Measurements from ENCODE around the gene SYT15. TPM values are rescaled to one million over a fixed set of nuclear protein-coding genes. Genes with fewer than 3 reads are reported as not detected.
"Not testable (repeated sequence)": the region's sequence is repeated elsewhere in the genome, so short reads cannot be mapped to it uniquely, and the experiment has no call there.

The SYT15 gene
- total RNA-seq, 1 donor from 2014 or later, result 0.96 TPM

DNA sequence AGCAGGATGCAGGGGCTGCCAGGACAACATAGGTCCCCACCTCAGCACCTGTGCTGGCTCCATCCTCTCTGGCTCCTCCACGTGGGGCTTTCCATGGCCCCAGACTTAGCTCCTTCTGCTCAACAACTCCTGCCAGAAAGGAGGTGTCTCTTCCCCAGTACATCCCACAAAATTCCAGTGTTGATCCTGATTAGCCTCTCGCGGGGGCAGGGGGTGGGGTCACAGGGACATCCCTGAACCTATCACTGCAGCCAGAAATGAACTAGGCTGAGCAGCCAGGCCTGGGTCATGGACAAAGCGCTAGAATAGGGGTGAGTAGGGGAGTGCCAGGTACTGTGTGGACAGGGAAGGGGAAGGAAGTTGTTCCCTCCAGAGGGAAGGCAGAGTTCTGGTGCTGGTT lies 5.0 kb upstream of the SYT15 start:
- DNase-seq (ENCODE audit: low spot score); H3K4me1 Mint-ChIP-seq (ENCODE audit: low read depth); H3K27ac Mint-ChIP-seq; intact Hi-C loops (cut with micrococcal nuclease); H3K36me3 Mint-ChIP-seq (ENCODE audit: low read depth); H3K9me3 Mint-ChIP-seq; H3K4me3 Mint-ChIP-seq; H3K27me3 Mint-ChIP-seq (ENCODE audit: insufficient read depth): not testable (repeated sequence)

DNA sequence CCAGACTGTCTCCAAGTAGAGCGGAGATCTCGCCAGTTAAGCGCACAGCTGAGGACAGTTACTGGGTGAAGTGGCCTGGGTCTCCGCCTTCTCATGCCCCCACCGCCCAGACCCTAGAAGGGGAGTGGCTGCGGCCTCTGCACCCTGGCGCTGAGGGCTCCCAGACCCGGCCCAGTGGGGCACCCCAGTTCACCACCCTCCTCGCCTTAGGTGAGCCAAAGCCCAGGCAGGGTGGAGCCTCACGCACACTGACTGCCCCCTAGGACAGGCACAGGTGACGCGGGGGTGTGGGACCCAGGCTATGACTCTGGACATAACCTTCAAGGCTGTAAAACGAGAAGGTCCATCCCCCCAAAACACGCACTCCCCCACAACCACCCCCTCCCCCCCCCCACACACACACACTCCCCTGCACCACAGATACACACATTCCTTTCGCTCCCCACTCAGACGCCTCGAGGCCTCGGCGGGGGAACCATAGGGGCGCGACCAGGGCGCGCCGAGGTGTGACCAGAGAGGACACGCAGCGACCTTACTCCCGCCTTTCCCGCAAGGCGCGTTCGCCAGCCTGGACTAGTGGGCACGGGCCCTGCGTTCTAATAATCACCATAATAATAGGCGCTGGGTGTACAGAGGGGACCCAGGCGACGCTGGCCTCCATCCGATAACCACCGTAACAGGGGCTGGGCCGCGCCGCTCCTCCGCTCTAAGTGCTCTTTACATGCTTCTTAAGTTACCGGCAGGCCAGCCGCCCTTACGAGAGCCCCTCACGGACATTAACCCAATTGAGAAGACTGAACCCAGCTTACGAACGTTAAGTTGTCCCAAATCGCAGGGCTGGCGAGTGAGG lies 1.1 kb upstream of the SYT15 start:
- DNase-seq (ENCODE audit: low spot score); H3K9me3 Mint-ChIP-seq; intact Hi-C loops (cut with micrococcal nuclease); H3K27ac Mint-ChIP-seq; H3K4me3 Mint-ChIP-seq; H3K27me3 Mint-ChIP-seq (ENCODE audit: insufficient read depth); H3K36me3 Mint-ChIP-seq (ENCODE audit: low read depth); H3K4me1 Mint-ChIP-seq (ENCODE audit: low read depth): not testable (repeated sequence)

GRCh38 chr10:46579378-46579777 lies 450 bp downstream of the SYT15 start:
- DNase-seq (ENCODE audit: low spot score); H3K4me1 Mint-ChIP-seq (ENCODE audit: low read depth); H3K27me3 Mint-ChIP-seq (ENCODE audit: insufficient read depth); H3K4me3 Mint-ChIP-seq; H3K9me3 Mint-ChIP-seq; intact Hi-C loops (cut with micrococcal nuclease); H3K27ac Mint-ChIP-seq; H3K36me3 Mint-ChIP-seq (ENCODE audit: low read depth): not testable (repeated sequence)

GRCh38 chr10:46581997-46582396 lies 3.1 kb downstream of the SYT15 start:
- H3K36me3 Mint-ChIP-seq (ENCODE audit: low read depth); intact Hi-C loops (cut with micrococcal nuclease); DNase-seq (ENCODE audit: low spot score); H3K4me1 Mint-ChIP-seq (ENCODE audit: low read depth); H3K9me3 Mint-ChIP-seq; H3K27me3 Mint-ChIP-seq (ENCODE audit: insufficient read depth); H3K27ac Mint-ChIP-seq; H3K4me3 Mint-ChIP-seq: not testable (repeated sequence)

- H3K4me3 Mint-ChIP-seq; intact Hi-C loops (cut with micrococcal nuclease); H3K4me1 Mint-ChIP-seq (ENCODE audit: low read depth); H3K27me3 Mint-ChIP-seq (ENCODE audit: insufficient read depth); H3K27ac Mint-ChIP-seq; DNase-seq (ENCODE audit: low spot score); H3K36me3 Mint-ChIP-seq (ENCODE audit: low read depth); H3K9me3 Mint-ChIP-seq: not testable (repeated sequence)
Observed at GRCh38 chr10:46582568-46582967, 3.6 kb downstream of the SYT15 start.

- H3K9me3 Mint-ChIP-seq; intact Hi-C loops (cut with micrococcal nuclease); H3K4me3 Mint-ChIP-seq; H3K36me3 Mint-ChIP-seq (ENCODE audit: low read depth); H3K27ac Mint-ChIP-seq; H3K27me3 Mint-ChIP-seq (ENCODE audit: insufficient read depth); H3K4me1 Mint-ChIP-seq (ENCODE audit: low read depth); DNase-seq (ENCODE audit: low spot score): not testable (repeated sequence)
Observed at GRCh38 chr10:46584196-46584595, 5.3 kb downstream of the SYT15 start.

DNA sequence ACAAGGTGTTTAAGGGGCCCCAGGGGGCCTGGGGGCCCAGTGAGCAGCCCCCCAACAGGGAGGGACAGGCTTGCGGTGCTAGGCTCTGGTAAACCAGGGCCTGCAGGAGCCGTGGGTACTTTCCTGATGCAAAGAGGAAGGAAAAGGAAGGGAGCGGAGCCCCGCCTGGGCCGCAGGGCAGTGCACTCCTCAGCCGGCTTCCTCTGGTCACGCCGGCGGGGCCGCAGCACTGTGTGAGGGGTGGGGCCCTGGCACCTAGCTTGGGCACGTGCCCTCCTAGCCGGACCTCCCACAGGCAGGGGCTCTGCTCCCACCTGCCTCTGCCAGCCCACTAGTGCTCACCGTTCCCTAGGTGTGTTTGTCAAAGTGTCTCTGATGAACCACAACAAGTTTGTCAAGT lies 6.3 kb downstream of the SYT15 start:
- H3K9me3 Mint-ChIP-seq; H3K4me1 Mint-ChIP-seq (ENCODE audit: low read depth); H3K27ac Mint-ChIP-seq; intact Hi-C loops (cut with micrococcal nuclease); H3K27me3 Mint-ChIP-seq (ENCODE audit: insufficient read depth); H3K4me3 Mint-ChIP-seq; DNase-seq (ENCODE audit: low spot score); H3K36me3 Mint-ChIP-seq (ENCODE audit: low read depth): not testable (repeated sequence)

GRCh38 chr10:46587546-46587945 lies 8.6 kb downstream of the SYT15 start:
- not testable (repeated sequence) for H3K9me3 Mint-ChIP-seq; H3K4me1 Mint-ChIP-seq (ENCODE audit: low read depth)

GRCh38 chr10:46588221-46588620 lies 9.3 kb downstream of the SYT15 start:
- H3K4me3 Mint-ChIP-seq; intact Hi-C loops (cut with micrococcal nuclease); H3K27ac Mint-ChIP-seq; H3K27me3 Mint-ChIP-seq (ENCODE audit: insufficient read depth); H3K4me1 Mint-ChIP-seq (ENCODE audit: low read depth); H3K9me3 Mint-ChIP-seq; DNase-seq (ENCODE audit: low spot score); H3K36me3 Mint-ChIP-seq (ENCODE audit: low read depth): not testable (repeated sequence)

More at GRCh38 chr10:46587546-46587945, 8.6 kb downstream of the SYT15 start:
- H3K27me3 Mint-ChIP-seq (ENCODE audit: insufficient read depth); H3K4me3 Mint-ChIP-seq; DNase-seq (ENCODE audit: low spot score); intact Hi-C loops (cut with micrococcal nuclease); H3K27ac Mint-ChIP-seq; H3K36me3 Mint-ChIP-seq (ENCODE audit: low read depth): not testable (repeated sequence)

GRCh38 chr10:46589589-46589988 lies 10.7 kb downstream of the SYT15 start:
- H3K4me1 Mint-ChIP-seq (ENCODE audit: low read depth); H3K27me3 Mint-ChIP-seq (ENCODE audit: insufficient read depth); intact Hi-C loops (cut with micrococcal nuclease); H3K36me3 Mint-ChIP-seq (ENCODE audit: low read depth); DNase-seq (ENCODE audit: low spot score); H3K4me3 Mint-ChIP-seq; H3K9me3 Mint-ChIP-seq; H3K27ac Mint-ChIP-seq: not testable (repeated sequence)

GRCh38 chr10:46591053-46591452 lies 12.1 kb downstream of the SYT15 start:
- H3K4me3 Mint-ChIP-seq; H3K36me3 Mint-ChIP-seq (ENCODE audit: low read depth); H3K27me3 Mint-ChIP-seq (ENCODE audit: insufficient read depth); intact Hi-C loops (cut with micrococcal nuclease); H3K9me3 Mint-ChIP-seq; DNase-seq (ENCODE audit: low spot score); H3K4me1 Mint-ChIP-seq (ENCODE audit: low read depth); H3K27ac Mint-ChIP-seq: not testable (repeated sequence)

DNA sequence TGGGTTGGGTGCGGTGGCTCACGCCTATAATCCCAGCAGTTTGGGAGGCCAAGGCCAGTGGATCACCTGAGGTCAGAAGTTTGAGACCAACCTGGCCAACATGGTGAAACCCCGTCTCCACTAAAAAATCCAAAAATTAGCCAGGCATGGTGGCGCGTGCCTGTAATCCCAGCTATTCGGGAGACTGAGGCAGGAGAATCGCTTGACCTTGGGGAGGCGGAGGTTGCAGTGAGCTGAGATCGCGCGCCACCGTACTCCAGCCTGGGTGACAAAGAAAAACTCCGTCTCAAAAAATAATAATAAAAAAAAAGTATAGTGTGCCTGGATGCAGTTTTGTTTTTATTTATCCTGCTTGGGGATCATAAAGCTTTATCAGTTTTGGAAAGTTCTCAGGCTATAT lies 14.4 kb downstream of the SYT15 start:
- H3K9me3 Mint-ChIP-seq; H3K36me3 Mint-ChIP-seq (ENCODE audit: low read depth); H3K4me1 Mint-ChIP-seq (ENCODE audit: low read depth); H3K27me3 Mint-ChIP-seq (ENCODE audit: insufficient read depth); H3K27ac Mint-ChIP-seq; intact Hi-C loops (cut with micrococcal nuclease); DNase-seq (ENCODE audit: low spot score); H3K4me3 Mint-ChIP-seq: not testable (repeated sequence)

GRCh38 chr10:46594453-46595063 lies 15.6 kb downstream of the SYT15 start:
- H3K27me3 Mint-ChIP-seq (ENCODE audit: insufficient read depth); H3K27ac Mint-ChIP-seq; DNase-seq (ENCODE audit: low spot score); intact Hi-C loops (cut with micrococcal nuclease); H3K9me3 Mint-ChIP-seq; H3K4me1 Mint-ChIP-seq (ENCODE audit: low read depth); H3K36me3 Mint-ChIP-seq (ENCODE audit: low read depth); H3K4me3 Mint-ChIP-seq: not testable (repeated sequence)

Data from activated T-helper 1 cell treated with anti-CD3 and anti-CD28 coated beads, Interleukin-12 subunit alpha, Interleukin-12 subunit beta, Interleukin-2, Interleukin-4 antibody, amounts not matched to agents 30 ng/mL and 10 ng/mL and 1 ng/mL, durations not matched to agents 14 hours and 24 hours and 36 hours (primary cell).